SK-N-SH treated with all-trans-retinoic acid at 6 μM for 48 hours (cell line): ENCODE data around the gene USH2A.

Source experiments
- ARNTL ChIP-seq: fragments of 450-650 bp; formaldehyde crosslinking; IDR thresholded peaks from 2 replicates; pipeline ENCODE4 v1.5.0; 2020; ENCODE audit warnings: low read depth, mild to moderate bottlenecking, moderate library complexity, borderline replicate concordance
- ZFP30 ChIP-seq: fragments of 450-650 bp; formaldehyde crosslinking; IDR thresholded peaks from 2 replicates; pipeline ENCODE4 v1.5.0; 2022; ENCODE audit warnings: mild to moderate bottlenecking, moderate library complexity
- TF ChIP-seq, protein P1 (sequence below): fragments of 250-450 bp; sonication (Bioruptor Pico); IDR thresholded peaks from 2 replicates; pipeline ENCODE4 v1.8.0; 2020; ENCODE audit warnings: mild to moderate bottlenecking, moderate library complexity, borderline replicate concordance

DNA sequence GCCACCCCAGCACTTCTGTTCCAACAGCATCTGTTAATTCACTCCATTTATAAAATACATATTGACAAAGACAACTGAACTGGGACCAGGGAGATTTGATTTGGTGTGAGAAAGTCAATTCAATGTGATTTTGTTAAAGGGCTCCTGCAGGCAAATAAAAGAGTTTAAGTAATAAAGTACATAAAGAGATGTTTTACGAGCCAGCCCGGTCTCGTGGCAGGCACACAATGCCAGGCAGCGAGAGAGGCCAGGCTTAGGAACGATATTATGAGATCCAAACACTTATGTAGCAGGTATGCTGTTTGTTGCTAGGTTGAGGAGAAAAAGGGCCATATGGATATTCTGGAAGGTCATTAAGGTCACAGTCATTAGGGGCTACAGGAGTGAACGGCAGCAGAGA is 629.1 kb downstream of the USH2A start:
- no peak for TF ChIP-seq ZFP30
- no peak for TF ChIP-seq ARNTL (CRISPR knock-in tag)
- TF ChIP-seq, protein P1, sequence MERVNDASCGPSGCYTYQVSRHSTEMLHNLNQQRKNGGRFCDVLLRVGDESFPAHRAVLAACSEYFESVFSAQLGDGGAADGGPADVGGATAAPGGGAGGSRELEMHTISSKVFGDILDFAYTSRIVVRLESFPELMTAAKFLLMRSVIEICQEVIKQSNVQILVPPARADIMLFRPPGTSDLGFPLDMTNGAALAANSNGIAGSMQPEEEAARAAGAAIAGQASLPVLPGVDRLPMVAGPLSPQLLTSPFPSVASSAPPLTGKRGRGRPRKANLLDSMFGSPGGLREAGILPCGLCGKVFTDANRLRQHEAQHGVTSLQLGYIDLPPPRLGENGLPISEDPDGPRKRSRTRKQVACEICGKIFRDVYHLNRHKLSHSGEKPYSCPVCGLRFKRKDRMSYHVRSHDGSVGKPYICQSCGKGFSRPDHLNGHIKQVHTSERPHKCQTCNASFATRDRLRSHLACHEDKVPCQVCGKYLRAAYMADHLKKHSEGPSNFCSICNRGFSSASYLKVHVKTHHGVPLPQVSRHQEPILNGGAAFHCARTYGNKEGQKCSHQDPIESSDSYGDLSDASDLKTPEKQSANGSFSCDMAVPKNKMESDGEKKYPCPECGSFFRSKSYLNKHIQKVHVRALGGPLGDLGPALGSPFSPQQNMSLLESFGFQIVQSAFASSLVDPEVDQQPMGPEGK (CRISPR knock-in tag) = no peak
